DND-41 (cell line): ENCODE data around the gene SLC38A3.

Experiments used
- EZH2 ChIP-seq: IDR thresholded peaks from 3 replicates; pipeline ENCODE4 v1.6.1; 2012; ENCODE audit warnings: borderline replicate concordance, low read depth, mild to moderate bottlenecking, moderate library complexity, low read length, inconsistent platforms; ENCODE audit not compliant: severe bottlenecking
- TF ChIP-seq, protein P1 (sequence below): IDR thresholded peaks from 2 replicates; pipeline ENCODE4 v1.5.1; 2012; ENCODE audit warnings: borderline replicate concordance, low read length, moderate library complexity, mild to moderate bottlenecking; ENCODE audit not compliant: poor library complexity, severe bottlenecking; ENCODE audit errors: extremely low read depth

DNA sequence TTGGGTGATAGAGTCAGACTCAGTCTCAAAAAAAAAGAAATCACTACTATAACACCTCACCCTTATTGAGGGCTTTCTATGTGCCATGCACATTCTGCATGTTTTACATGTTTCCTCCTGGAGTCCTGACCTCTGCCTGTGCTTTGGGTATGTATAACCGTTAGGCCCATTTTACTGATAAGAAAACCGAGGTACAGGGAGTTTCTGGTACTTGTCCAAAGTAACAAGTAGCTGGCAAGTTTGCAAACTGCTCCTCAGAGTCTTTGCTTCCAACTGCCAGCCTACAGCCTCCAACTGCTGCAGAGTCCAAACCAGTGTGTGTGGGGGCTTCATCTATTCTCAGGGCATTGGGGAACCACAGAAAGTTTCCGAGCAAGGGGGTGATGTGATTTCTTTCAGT lies 27.2 kb downstream of the SLC38A3 start:
- TF ChIP-seq, protein P1, sequence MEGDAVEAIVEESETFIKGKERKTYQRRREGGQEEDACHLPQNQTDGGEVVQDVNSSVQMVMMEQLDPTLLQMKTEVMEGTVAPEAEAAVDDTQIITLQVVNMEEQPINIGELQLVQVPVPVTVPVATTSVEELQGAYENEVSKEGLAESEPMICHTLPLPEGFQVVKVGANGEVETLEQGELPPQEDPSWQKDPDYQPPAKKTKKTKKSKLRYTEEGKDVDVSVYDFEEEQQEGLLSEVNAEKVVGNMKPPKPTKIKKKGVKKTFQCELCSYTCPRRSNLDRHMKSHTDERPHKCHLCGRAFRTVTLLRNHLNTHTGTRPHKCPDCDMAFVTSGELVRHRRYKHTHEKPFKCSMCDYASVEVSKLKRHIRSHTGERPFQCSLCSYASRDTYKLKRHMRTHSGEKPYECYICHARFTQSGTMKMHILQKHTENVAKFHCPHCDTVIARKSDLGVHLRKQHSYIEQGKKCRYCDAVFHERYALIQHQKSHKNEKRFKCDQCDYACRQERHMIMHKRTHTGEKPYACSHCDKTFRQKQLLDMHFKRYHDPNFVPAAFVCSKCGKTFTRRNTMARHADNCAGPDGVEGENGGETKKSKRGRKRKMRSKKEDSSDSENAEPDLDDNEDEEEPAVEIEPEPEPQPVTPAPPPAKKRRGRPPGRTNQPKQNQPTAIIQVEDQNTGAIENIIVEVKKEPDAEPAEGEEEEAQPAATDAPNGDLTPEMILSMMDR, result no peak
- no peak for TF ChIP-seq EZH2
